Panc1 (cell line): ENCODE data around the gene ZNF362. TPM values are rescaled to one million over a fixed set of nuclear protein-coding genes. Genes with fewer than 3 reads are reported as not detected.

Experiments used
- ATAC-seq: fragments of 200-7000 bp; cut with Tn5 transposase; 2 replicates; pipeline ENCODE4 v1.9.1; 2020; ENCODE audit warnings: mild to moderate bottlenecking, moderate library complexity
- BruUV-seq: library from RNA; stranded (reverse); fragments of 400-500 nt; replicated peaks from 2 replicates; lab custom pipeline; 2021; lab: Mats Ljungman, UMichigan
- CTCF ChIA-PET: fragments of 300-600 bp; sonication (Branson Sonifier 250); formaldehyde crosslinking; loops from one replicate; lab custom pipeline; 2022; ENCODE audit warnings: antibody characterized with exemption; lab: Charles Lee
- POLR2A ChIA-PET: fragments of 300-600 bp; sonication (Branson Sonifier 250); formaldehyde crosslinking; loops from one replicate; lab custom pipeline; 2022; ENCODE audit warnings: antibody characterized with exemption; lab: Charles Lee
- DNase-seq: peaks from one replicate; pipeline ENCODE4 v3.0.0-alpha.2; 2010; ENCODE audit warnings: low read depth, low spot score
- H3K27ac ChIP-seq: 2 replicates; pipeline ENCODE4 v1.5.1; 2011; ENCODE audit warnings: mild to moderate bottlenecking, low read length, inconsistent platforms
- H3K27me3 ChIP-seq: fragments of 200-500 bp; sonication (Bioruptor generic); 2 replicates; pipeline ENCODE4 v1.6.0; 2014; ENCODE audit warnings: low read length, inconsistent platforms; ENCODE audit not compliant: control insufficient read depth, insufficient read depth
- H3K36me3 ChIP-seq: fragments of 200-500 bp; sonication (Bioruptor generic); 2 replicates; pipeline ENCODE4 v1.5.1; 2014; ENCODE audit warnings: inconsistent platforms, mild to moderate bottlenecking, low read length, moderate library complexity; ENCODE audit not compliant: control insufficient read depth, insufficient read depth
- H3K4me1 ChIP-seq: 2 replicates; pipeline ENCODE4 v1.5.1; 2011; ENCODE audit warnings: inconsistent platforms, mild to moderate bottlenecking, low read length, moderate library complexity; ENCODE audit not compliant: control insufficient read depth, insufficient read depth
- H3K4me3 ChIP-seq, 2 experiments: 2 replicates each; pipeline ENCODE4 v1.5.1; 2011 to 2012; ENCODE audit warnings: low read depth in 2 of 2, low read length in 2 of 2, mild to moderate bottlenecking in 2 of 2, inconsistent platforms in 1 of 2, moderate library complexity in 1 of 2
- H3K9me3 ChIP-seq: fragments of 200-500 bp; sonication (Bioruptor generic); 2 replicates; pipeline ENCODE4 v1.5.1; 2014; ENCODE audit warnings: low read depth, mild to moderate bottlenecking, inconsistent platforms, low read length, moderate library complexity; ENCODE audit not compliant: control insufficient read depth, insufficient read depth
- CTCF ChIP-seq: fragments of 450-650 bp; IDR thresholded peaks from 2 replicates; pipeline ENCODE4 v1.5.1; 2017; ENCODE audit warnings: mild to moderate bottlenecking
- POLR2AphosphoS5 ChIP-seq: IDR thresholded peaks from 2 replicates; pipeline ENCODE4 v1.6.1; 2012; ENCODE audit warnings: mild to moderate bottlenecking, low read depth, low read length, moderate library complexity
- SIN3A ChIP-seq: IDR thresholded peaks from 2 replicates; pipeline ENCODE4 v1.6.1; 2012; ENCODE audit warnings: low read depth, mild to moderate bottlenecking, low read length, moderate library complexity, borderline replicate concordance; ENCODE audit not compliant: insufficient read depth
- TCF7L2 ChIP-seq: IDR thresholded peaks from 2 replicates; pipeline ENCODE4 v1.6.1; 2011; ENCODE audit warnings: mild to moderate bottlenecking, low read depth, low read length, inconsistent platforms
- in situ Hi-C: cut with HindIII; loops from 2 replicates; pipeline ENCODE4 v1.10.0; 2016; ENCODE audit warnings: low sequenced_read_pairs, low pct_unique_long_range_greater_than_20kb
- intact Hi-C: fragments of 100-400 bp; cut with micrococcal nuclease; formaldehyde crosslinking; loops from one replicate; pipeline ENCODE4 v1.10.0; 2022; ENCODE audit not compliant: unreplicated experiment
- total RNA-seq: library from RNA; stranded (reverse); gene quantifications from one replicate; pipeline ENCODE4 v1.2.1, GENCODE V29; 2021; ENCODE audit not compliant: unreplicated experiment
- TF ChIP-seq, protein P1 (sequence below), 2 experiments: IDR thresholded peaks; 2 replicates each; pipeline ENCODE4 v1.6.1; 2011 to 2012; ENCODE audit warnings: low read depth in 2 of 2, control low read depth in 1 of 2, low read length in 1 of 2, mild to moderate bottlenecking in 1 of 2, moderate library complexity in 1 of 2; ENCODE audit not compliant: insufficient read depth in 1 of 2

Gene ZNF362
- total RNA-seq, 1 experiment from 2014 or later, result 17.5 TPM

DNA sequence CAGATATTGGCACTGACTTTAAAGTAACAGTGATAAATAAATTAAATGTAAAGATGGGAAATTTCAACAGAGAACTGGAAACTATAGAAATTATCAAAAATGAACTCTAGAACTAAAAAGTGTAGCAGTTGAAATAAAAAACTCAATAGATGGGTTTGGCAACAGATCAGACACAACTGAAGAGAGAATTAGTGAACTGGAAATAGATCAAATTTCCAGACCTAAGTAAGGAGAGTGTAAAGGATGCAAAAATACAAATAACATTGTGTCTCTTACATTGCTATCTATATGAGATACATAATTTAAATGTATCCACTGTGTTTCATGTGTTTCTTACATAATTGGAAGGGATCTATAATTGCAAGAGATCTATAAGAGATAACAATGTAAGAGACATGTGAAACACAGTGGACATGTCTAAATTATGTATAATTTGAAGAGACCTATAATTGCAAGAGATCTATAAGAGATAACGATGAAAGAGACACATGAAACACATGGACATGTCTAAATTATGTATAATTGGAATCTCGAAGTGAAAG is 32.1 kb upstream of the ZNF362 start:
- Histone ChIP-seq H3K27me3 (peaks cover 4% of the 10 kb centered on the region; the same call in 1 of the 2 replicates), H3K27ac (no peak overlapping the region), H3K4me3 (no peak overlapping the region), H3K36me3 (no peaks in the 10 kb centered on the region), H3K9me3 (peaks cover 14% of the 10 kb centered on the region), H3K4me1 (no peaks in the 10 kb centered on the region; the same call in 1 of the 2 replicates)
- ChIA-PET POLR2A (no interaction called here), CTCF (no interaction called here)
- TF ChIP-seq SIN3A, result no peak
- intact Hi-C loops, result no loop called here
- no peak for ATAC-seq
- in situ Hi-C loops, result no loop called here
- BruUV-seq, result no TSS peak
- DNase-seq, result no peak

DNA sequence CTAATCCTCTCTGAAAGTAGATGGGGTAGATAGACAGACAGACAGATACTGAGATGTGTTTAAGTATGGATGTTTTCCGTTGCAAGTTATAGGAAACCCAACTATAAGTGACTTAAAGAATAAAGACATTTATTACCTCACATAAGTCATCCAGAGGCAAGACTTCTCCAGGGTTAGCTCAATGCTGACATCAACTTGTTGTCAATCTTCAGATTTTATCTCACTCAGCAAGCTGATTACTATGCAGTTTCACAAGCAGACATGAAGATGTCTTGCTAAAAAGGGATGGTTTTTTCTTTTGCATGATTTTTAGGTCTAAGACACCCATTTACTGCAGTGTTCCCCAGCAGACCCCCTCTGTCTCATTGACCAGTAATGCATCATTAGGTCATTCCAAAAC is 30.7 kb upstream of the ZNF362 start:
- DNase-seq, result no peak
- peaks cover 14% of the 10 kb centered on the region for H3K9me3 ChIP-seq
- ATAC-seq, result no peak
- in situ Hi-C loops (no loop called here), intact Hi-C loops (no loop called here)
- H3K4me1 ChIP-seq, result no peaks in the 10 kb centered on the region
- ChIA-PET POLR2A (no interaction called here), CTCF (no interaction called here)
- H3K36me3 ChIP-seq, result no peaks in the 10 kb centered on the region
- no TSS peak for BruUV-seq
- H3K27me3 ChIP-seq, result peaks cover 4% of the 10 kb centered on the region; the same call in 1 of the 2 replicates
- no peak overlapping the region for H3K27ac ChIP-seq
- H3K4me3 ChIP-seq, result no peak overlapping the region
- TF ChIP-seq, protein P1, sequence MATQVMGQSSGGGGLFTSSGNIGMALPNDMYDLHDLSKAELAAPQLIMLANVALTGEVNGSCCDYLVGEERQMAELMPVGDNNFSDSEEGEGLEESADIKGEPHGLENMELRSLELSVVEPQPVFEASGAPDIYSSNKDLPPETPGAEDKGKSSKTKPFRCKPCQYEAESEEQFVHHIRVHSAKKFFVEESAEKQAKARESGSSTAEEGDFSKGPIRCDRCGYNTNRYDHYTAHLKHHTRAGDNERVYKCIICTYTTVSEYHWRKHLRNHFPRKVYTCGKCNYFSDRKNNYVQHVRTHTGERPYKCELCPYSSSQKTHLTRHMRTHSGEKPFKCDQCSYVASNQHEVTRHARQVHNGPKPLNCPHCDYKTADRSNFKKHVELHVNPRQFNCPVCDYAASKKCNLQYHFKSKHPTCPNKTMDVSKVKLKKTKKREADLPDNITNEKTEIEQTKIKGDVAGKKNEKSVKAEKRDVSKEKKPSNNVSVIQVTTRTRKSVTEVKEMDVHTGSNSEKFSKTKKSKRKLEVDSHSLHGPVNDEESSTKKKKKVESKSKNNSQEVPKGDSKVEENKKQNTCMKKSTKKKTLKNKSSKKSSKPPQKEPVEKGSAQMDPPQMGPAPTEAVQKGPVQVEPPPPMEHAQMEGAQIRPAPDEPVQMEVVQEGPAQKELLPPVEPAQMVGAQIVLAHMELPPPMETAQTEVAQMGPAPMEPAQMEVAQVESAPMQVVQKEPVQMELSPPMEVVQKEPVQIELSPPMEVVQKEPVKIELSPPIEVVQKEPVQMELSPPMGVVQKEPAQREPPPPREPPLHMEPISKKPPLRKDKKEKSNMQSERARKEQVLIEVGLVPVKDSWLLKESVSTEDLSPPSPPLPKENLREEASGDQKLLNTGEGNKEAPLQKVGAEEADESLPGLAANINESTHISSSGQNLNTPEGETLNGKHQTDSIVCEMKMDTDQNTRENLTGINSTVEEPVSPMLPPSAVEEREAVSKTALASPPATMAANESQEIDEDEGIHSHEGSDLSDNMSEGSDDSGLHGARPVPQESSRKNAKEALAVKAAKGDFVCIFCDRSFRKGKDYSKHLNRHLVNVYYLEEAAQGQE (IDR thresholded peaks at IDR 0.05; ENCODE audit: insufficient read depth in 1 of 2, low read depth in 2 of 2, low read length in 1 of 2), result no peak
- TF ChIP-seq SIN3A (no peak), POLR2AphosphoS5 (no peak), TCF7L2 (no peak)

- TF ChIP-seq SIN3A (no peak), POLR2AphosphoS5 (no peak), CTCF (no peak), TCF7L2 (no peak)
- TF ChIP-seq, protein P1 (IDR thresholded peaks at IDR 0.05; ENCODE audit: insufficient read depth in 1 of 2, low read depth in 2 of 2, low read length in 1 of 2), result no peak
- no TSS peak for BruUV-seq
- ChIA-PET POLR2A (interaction anchor here (0.6 to 0.7 kb wide), 2 partner anchors 24 to 84 kb away, joined by 5 to 10 read pairs; no protein-coding TSS in a partner anchor), CTCF (interaction anchor here (0.7 kb wide), 1 partner anchor 146 kb away, joined by 9 read pairs; no protein-coding TSS in a partner anchor)
- Histone ChIP-seq H3K27ac (no peak overlapping the region), H3K9me3 (peaks cover 11% of the 10 kb centered on the region), H3K4me1 (no peaks in the 10 kb centered on the region), H3K27me3 (peaks cover 4% of the 10 kb centered on the region; the same call in 1 of the 2 replicates), H3K36me3 (no peaks in the 10 kb centered on the region), H3K4me3 (no peak overlapping the region)
- no peak for DNase-seq
- intact Hi-C loops, result no loop called here
- in situ Hi-C loops, result no loop called here
- ATAC-seq, result no peak
Observed at GRCh38 chr1:33228935-33229487, 27.3 kb upstream of the ZNF362 start.
